ENCODE data around the gene CDK4.

DNA sequence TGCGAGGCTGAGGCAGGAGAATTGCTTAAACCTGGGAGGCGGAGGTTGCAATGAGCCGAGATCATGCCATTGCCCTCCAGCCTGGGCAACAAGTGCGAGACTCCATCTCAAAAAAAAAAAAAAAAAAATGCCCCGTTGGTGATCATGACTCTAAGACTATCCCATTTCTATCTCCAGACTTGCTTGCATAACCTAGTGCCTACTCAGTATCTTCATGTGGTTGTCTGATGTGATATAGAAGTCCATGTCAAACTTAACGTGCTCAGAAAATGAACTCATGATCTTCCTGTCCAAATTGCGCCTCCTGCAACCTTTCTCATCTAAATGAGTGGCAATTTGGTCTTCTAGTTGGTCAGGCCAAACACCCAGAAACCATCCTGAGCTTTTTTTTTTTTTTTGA is 25.8 kb upstream of the CDK4 start:
- no peak for TF ChIP-seq POLR2AphosphoS5 (IDR thresholded peaks at IDR 0.05; ENCODE audit: low read depth, low read length)
- no peak for TF ChIP-seq TAF1 (IDR thresholded peaks at IDR 0.05; ENCODE audit: borderline replicate concordance, insufficient read depth, low read length)
- TF ChIP-seq, protein P1, sequence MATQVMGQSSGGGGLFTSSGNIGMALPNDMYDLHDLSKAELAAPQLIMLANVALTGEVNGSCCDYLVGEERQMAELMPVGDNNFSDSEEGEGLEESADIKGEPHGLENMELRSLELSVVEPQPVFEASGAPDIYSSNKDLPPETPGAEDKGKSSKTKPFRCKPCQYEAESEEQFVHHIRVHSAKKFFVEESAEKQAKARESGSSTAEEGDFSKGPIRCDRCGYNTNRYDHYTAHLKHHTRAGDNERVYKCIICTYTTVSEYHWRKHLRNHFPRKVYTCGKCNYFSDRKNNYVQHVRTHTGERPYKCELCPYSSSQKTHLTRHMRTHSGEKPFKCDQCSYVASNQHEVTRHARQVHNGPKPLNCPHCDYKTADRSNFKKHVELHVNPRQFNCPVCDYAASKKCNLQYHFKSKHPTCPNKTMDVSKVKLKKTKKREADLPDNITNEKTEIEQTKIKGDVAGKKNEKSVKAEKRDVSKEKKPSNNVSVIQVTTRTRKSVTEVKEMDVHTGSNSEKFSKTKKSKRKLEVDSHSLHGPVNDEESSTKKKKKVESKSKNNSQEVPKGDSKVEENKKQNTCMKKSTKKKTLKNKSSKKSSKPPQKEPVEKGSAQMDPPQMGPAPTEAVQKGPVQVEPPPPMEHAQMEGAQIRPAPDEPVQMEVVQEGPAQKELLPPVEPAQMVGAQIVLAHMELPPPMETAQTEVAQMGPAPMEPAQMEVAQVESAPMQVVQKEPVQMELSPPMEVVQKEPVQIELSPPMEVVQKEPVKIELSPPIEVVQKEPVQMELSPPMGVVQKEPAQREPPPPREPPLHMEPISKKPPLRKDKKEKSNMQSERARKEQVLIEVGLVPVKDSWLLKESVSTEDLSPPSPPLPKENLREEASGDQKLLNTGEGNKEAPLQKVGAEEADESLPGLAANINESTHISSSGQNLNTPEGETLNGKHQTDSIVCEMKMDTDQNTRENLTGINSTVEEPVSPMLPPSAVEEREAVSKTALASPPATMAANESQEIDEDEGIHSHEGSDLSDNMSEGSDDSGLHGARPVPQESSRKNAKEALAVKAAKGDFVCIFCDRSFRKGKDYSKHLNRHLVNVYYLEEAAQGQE (IDR thresholded peaks at IDR 0.05; ENCODE audit: insufficient read depth in 1 of 2, low read depth in 2 of 2, low read length in 2 of 2): no peak
- no peak for TF ChIP-seq SIN3A (IDR thresholded peaks at IDR 0.05; ENCODE audit: borderline replicate concordance, insufficient read depth, low read length)

All from PFSK-1 (cell line).